Breast epithelium (tissue), 4 donors: ENCODE measurements around the gene NTRK2. TPM values are rescaled to one million over a fixed set of nuclear protein-coding genes. Genes with fewer than 3 reads are reported as not detected.

Experiments used
- DNase-seq, 2 donors: peaks; one replicate each; pipeline ENCODE4 v3.0.0-alpha.2; 2019; ENCODE audit warnings: low spot score in 2 of 2
- H3K27ac ChIP-seq, 2 donors: fragments of 200-600 bp; sonication (generic) in 1 of 2; one replicate each; pipeline ENCODE4 v1.5.1; 2016 to 2019; ENCODE audit warnings: mild to moderate bottlenecking in 1 of 2
- H3K27me3 ChIP-seq, 2 donors: fragments of 200-600 bp; sonication (generic) in 1 of 2; one replicate each; pipeline versions ENCODE4 v1.5.1 to v1.6.0; 2017 to 2019; ENCODE audit warnings: control low read depth in 1 of 2, mild to moderate bottlenecking in 1 of 2
- H3K36me3 ChIP-seq: fragments of 200-600 bp; one replicate; pipeline ENCODE4 v1.5.1; 2019
- H3K4me1 ChIP-seq, 2 donors: fragments of 200-600 bp; sonication (generic); one replicate each; pipeline ENCODE4 v1.5.1; 2016 to 2019; ENCODE audit warnings: control low read depth in 1 of 2
- H3K4me3 ChIP-seq, 3 donors: fragments of 200-600 bp; sonication (generic); 1 replicate in 2 of 3; 2 replicates in 1 of 3; pipeline ENCODE4 v1.5.1; 2016 to 2019; ENCODE audit warnings: mild to moderate bottlenecking in 3 of 3, moderate library complexity in 2 of 3
- H3K9me3 ChIP-seq, 2 donors: fragments of 200-600 bp; sonication (generic) in 1 of 2; one replicate each; pipeline ENCODE4 v1.5.1; 2016 to 2019; ENCODE audit warnings: control low read depth in 1 of 2
- CTCF ChIP-seq, 3 donors: fragments of 450-650 bp; IDR thresholded peaks; one replicate each; pipeline ENCODE4 v1.5.1; 2016 to 2017; ENCODE audit warnings: antibody characterized with exemption in 3 of 3, mild to moderate bottlenecking in 3 of 3, moderate library complexity in 3 of 3
- POLR2A ChIP-seq: fragments of 450-650 bp; IDR thresholded peaks from one replicate; pipeline ENCODE4 v1.6.1; 2016; ENCODE audit warnings: antibody characterized with exemption, mild to moderate bottlenecking, moderate library complexity
- POLR2AphosphoS5 ChIP-seq, 3 donors: sonication (generic); formaldehyde crosslinking; IDR thresholded peaks; one replicate each; pipeline ENCODE4 v1.6.1; 2017; ENCODE audit warnings: antibody characterized with exemption in 3 of 3
- intact Hi-C: fragments of 100-400 bp; cut with DNase I; formaldehyde crosslinking; loops from one replicate; pipeline ENCODE4 v1.15.1; 2023; ENCODE audit warnings: low total_unique reads
- total RNA-seq, 3 donors: library from RNA; depleted of rRNA; stranded (reverse); fragments of >200 nt; gene quantifications; one replicate each; pipeline ENCODE4 v1.1.0, GENCODE V29; 2016

The NTRK2 gene
- total RNA-seq, 3 donors from 2014 or later = 25.9 to 134 (median 112) TPM

GRCh38 chr9:84670138-84671041 lies 861 bp downstream of the NTRK2 start:
- Histone ChIP-seq H3K27ac (peak overlapping the region; percentile 96 to 97), H3K9me3 (peaks cover 0 to 1% of the 10 kb centered on the region in 2 donors), H3K36me3 (no peaks in the 10 kb centered on the region), H3K4me3 (peak overlapping the region; percentile 68 to 84 (median 69)), H3K4me1 (no peaks in the 10 kb centered on the region), H3K27me3 (peaks cover 3 to 9% of the 10 kb centered on the region in 2 donors)
- TF ChIP-seq POLR2AphosphoS5 (IDR thresholded peaks at IDR 0.05) (no peak), POLR2A (no peak), CTCF (IDR thresholded peaks at IDR 0.05) (no peak)
- intact Hi-C loops = no loop called here
- no peak for DNase-seq

GRCh38 chr9:84671586-84672521 lies 2.3 kb downstream of the NTRK2 start:
- Histone ChIP-seq H3K4me1 (no peaks in the 10 kb centered on the region), H3K4me3 (peak overlapping the region; percentile 68 to 84 (median 69)), H3K27ac (peak overlapping the region; percentile 96 to 97), H3K27me3 (peaks cover 3 to 9% of the 10 kb centered on the region in 2 donors), H3K36me3 (no peaks in the 10 kb centered on the region), H3K9me3 (no peaks in the 10 kb centered on the region)
- no peak for DNase-seq
- TF ChIP-seq POLR2AphosphoS5 (IDR thresholded peaks at IDR 0.05) = no peak
- TF ChIP-seq CTCF (IDR thresholded peaks at IDR 0.05) = no peak
- TF ChIP-seq POLR2A = no peak
- intact Hi-C loops = no loop called here

- Histone ChIP-seq H3K4me3 (peak overlapping the region in 2 of 3 donors; percentile 69 to 84), H3K4me1 (no peaks in the 10 kb centered on the region), H3K27ac (peak overlapping the region; percentile 38 to 96), H3K27me3 (peaks cover 3 to 9% of the 10 kb centered on the region in 2 donors), H3K9me3 (no peaks in the 10 kb centered on the region), H3K36me3 (no peaks in the 10 kb centered on the region)
- TF ChIP-seq CTCF (IDR thresholded peaks at IDR 0.05) (no peak), POLR2AphosphoS5 (IDR thresholded peaks at IDR 0.05) (no peak), POLR2A (no peak)
- DNase-seq = no peak
- intact Hi-C loops = no loop called here
These were observed 4.3 kb downstream of the NTRK2 start for GRCh38 chr9:84673806-84674205.

- TF ChIP-seq CTCF (IDR thresholded peaks at IDR 0.05) (no peak), POLR2A (no peak), POLR2AphosphoS5 (IDR thresholded peaks at IDR 0.05) (no peak)
- Histone ChIP-seq H3K9me3 (no peaks in the 10 kb centered on the region), H3K4me3 (no peak overlapping the region), H3K36me3 (no peaks in the 10 kb centered on the region), H3K4me1 (no peaks in the 10 kb centered on the region), H3K27me3 (no peaks in the 10 kb centered on the region), H3K27ac (peak overlapping the region in 1 of 2 donors; percentile 23)
- intact Hi-C loops = no loop called here
- DNase-seq = no peak
These were observed 7.6 kb downstream of the NTRK2 start for GRCh38 chr9:84677080-84677479.
